Endodermal cell (in vitro differentiated cells): ENCODE results near the gene SPEF2. TPM values are rescaled to one million over a fixed set of nuclear protein-coding genes. Genes with fewer than 3 reads are reported as not detected.

ENCODE experiments used
- DNase-seq: peaks from one replicate; pipeline ENCODE4 v3.0.0-alpha.2; 2017
- H3K27ac ChIP-seq: 2 replicates; pipeline ENCODE4 v1.5.1; 2013; ENCODE audit warnings: mild to moderate bottlenecking, low read depth, low read length, moderate library complexity
- H3K27me3 ChIP-seq: 2 replicates; pipeline ENCODE4 v1.6.1; 2013; ENCODE audit warnings: mild to moderate bottlenecking, low read length, moderate library complexity; ENCODE audit not compliant: insufficient read depth, control insufficient read depth, poor library complexity, severe bottlenecking
- H3K36me3 ChIP-seq: 2 replicates; pipeline ENCODE4 v1.7.0; 2013; ENCODE audit warnings: mild to moderate bottlenecking, low read length, moderate library complexity; ENCODE audit not compliant: control insufficient read depth, insufficient read depth
- H3K4me1 ChIP-seq: one replicate; pipeline ENCODE4 v1.7.0; 2013; ENCODE audit warnings: low read length; ENCODE audit not compliant: control insufficient read depth, insufficient read depth
- H3K4me3 ChIP-seq: 2 replicates; pipeline ENCODE4 v1.5.1; 2013; ENCODE audit warnings: mild to moderate bottlenecking, low read length, moderate library complexity
- H3K9ac ChIP-seq: 2 replicates; pipeline ENCODE4 v1.6.1; 2013; ENCODE audit warnings: mild to moderate bottlenecking, low read length, moderate library complexity; ENCODE audit not compliant: poor library complexity, severe bottlenecking; ENCODE audit errors: extremely low read depth
- H3K9me3 ChIP-seq: 2 replicates; pipeline ENCODE4 v1.6.1; 2013; ENCODE audit warnings: mild to moderate bottlenecking, low read length, moderate library complexity; ENCODE audit not compliant: control insufficient read depth
- H3K27ac Mint-ChIP-seq: 2 replicates; pipeline ENCODE4 v1.8.0; 2020; ENCODE audit warnings: mixed read lengths
- H3K27me3 Mint-ChIP-seq: 2 replicates; pipeline ENCODE4 v1.8.0; 2021; ENCODE audit warnings: mild to moderate bottlenecking, mixed read lengths; ENCODE audit not compliant: insufficient read depth
- H3K36me3 Mint-ChIP-seq: 2 replicates; pipeline ENCODE4 v1.8.0; 2020; ENCODE audit warnings: low read depth, mixed read lengths
- H3K4me1 Mint-ChIP-seq: 2 replicates; pipeline ENCODE4 v1.8.0; 2020; ENCODE audit warnings: mixed read lengths
- H3K4me3 Mint-ChIP-seq: 2 replicates; pipeline ENCODE4 v1.8.0; 2020; ENCODE audit warnings: mild to moderate bottlenecking, moderate library complexity, mixed read lengths
- H3K9me3 Mint-ChIP-seq: 2 replicates; pipeline ENCODE4 v1.8.0; 2020; ENCODE audit warnings: mild to moderate bottlenecking, mixed read lengths
- CTCF ChIP-seq: fragments of 200-600 bp; sonication (generic); conservative IDR thresholded peaks from 2 replicates; pipeline ENCODE4 v1.5.0; 2021; ENCODE audit warnings: antibody characterized with exemption, mild to moderate bottlenecking
- WGBS, 2 experiments: methylation state at CpG; one replicate each; pipeline versions ENCODE4 v1.1.5 to v1.1.7; 2013; ENCODE audit warnings: missing lambda C conversion rate in 2 of 2, mixed read lengths in 1 of 2; ENCODE audit not compliant: insufficient coverage in 1 of 2, insufficient read length in 1 of 2; 5-methylcytosine and 5-hydroxymethylcytosine counted together
- total RNA-seq, 2 donors: library from RNA; stranded (reverse); fragmentation: NEBNext Ultra II Directional in 1 of 2; extraction: Animal tissue kit (Norgen Biotek cat#: 25700) in 1 of 2; gene quantifications; 2 replicates in 1 of 2; 3 replicates in 1 of 2; pipeline ENCODE4 v1.2.1, GENCODE V29; 2021

SPEF2 gene
- total RNA-seq, 2 donors from 2014 or later, result 3.3 to 4.0 TPM

- H3K9me3 Mint-ChIP-seq, result no peaks in the 10 kb centered on the region
- H3K4me1 Mint-ChIP-seq, result peaks cover 7% of the 10 kb centered on the region
- no peak for TF ChIP-seq CTCF
- no peak overlapping the region for H3K27ac ChIP-seq
- H3K27ac Mint-ChIP-seq, result no peak overlapping the region
- DNase-seq, result no peak
- no peaks in the 10 kb centered on the region for H3K36me3 ChIP-seq
- H3K36me3 Mint-ChIP-seq, result no peaks in the 10 kb centered on the region
- H3K4me3 ChIP-seq, result no peak overlapping the region
- H3K4me1 ChIP-seq, result peaks cover 3% of the 10 kb centered on the region
- no peaks in the 10 kb centered on the region for H3K9me3 ChIP-seq
- WGBS, 2 experiments, result 93 to 97% methylated on average over 5 of the region's 5 CpGs
- H3K9ac ChIP-seq, result no peak overlapping the region
- H3K4me3 Mint-ChIP-seq, result no peak overlapping the region
- H3K27me3 ChIP-seq, result no peaks in the 10 kb centered on the region
- no peaks in the 10 kb centered on the region for H3K27me3 Mint-ChIP-seq
These were observed 60.2 kb downstream of the SPEF2 start for GRCh38 chr5:35677878-35678277.

- Histone ChIP-seq H3K4me3 (no peak overlapping the region), H3K9me3 (no peaks in the 10 kb centered on the region), H3K27me3 (no peaks in the 10 kb centered on the region), H3K9ac (no peak overlapping the region), H3K36me3 (no peaks in the 10 kb centered on the region), H3K27ac (no peak overlapping the region), H3K4me1 (no peaks in the 10 kb centered on the region)
- Mint-ChIP-seq H3K27me3 (no peaks in the 10 kb centered on the region), H3K4me3 (no peak overlapping the region), H3K36me3 (no peaks in the 10 kb centered on the region), H3K4me1 (peaks cover 7% of the 10 kb centered on the region), H3K27ac (no peak overlapping the region), H3K9me3 (no peaks in the 10 kb centered on the region)
- WGBS, 2 experiments, result 69 to 74% methylated on average over 3 of the region's 3 CpGs
- TF ChIP-seq CTCF, result no peak
- no peak for DNase-seq
These were observed 61.0 kb downstream of the SPEF2 start for GRCh38 chr5:35678661-35679060.

- no peak overlapping the region for H3K9ac ChIP-seq
- H3K27me3 ChIP-seq, result no peaks in the 10 kb centered on the region
- no peak overlapping the region for H3K4me3 Mint-ChIP-seq
- H3K27ac Mint-ChIP-seq, result no peak overlapping the region
- peaks cover 2% of the 10 kb centered on the region for H3K4me1 ChIP-seq
- H3K4me3 ChIP-seq, result no peak overlapping the region
- no peaks in the 10 kb centered on the region for H3K9me3 ChIP-seq
- H3K4me1 Mint-ChIP-seq, result peaks cover 3% of the 10 kb centered on the region
- no peaks in the 10 kb centered on the region for H3K9me3 Mint-ChIP-seq
- no peak for DNase-seq
- H3K36me3 ChIP-seq, result no peaks in the 10 kb centered on the region
- 96 to 100% methylated on average over 1 of the region's 1 CpG for WGBS, 2 experiments
- H3K27ac ChIP-seq, result no peak overlapping the region
- no peak for TF ChIP-seq CTCF
- no peaks in the 10 kb centered on the region for H3K36me3 Mint-ChIP-seq
- no peaks in the 10 kb centered on the region for H3K27me3 Mint-ChIP-seq
These were observed 61.7 kb downstream of the SPEF2 start for GRCh38 chr5:35679357-35679756.
